ENCODE measurements around the gene CKB. TPM values are rescaled to one million over a fixed set of nuclear protein-coding genes. Genes with fewer than 3 reads are reported as not detected.

CKB gene
- total RNA-seq, 2 experiments from 2014 or later, result 2.2 to 2.7 TPM

GRCh38 chr14:103547941-103548462, 25.4 kb upstream of the CKB start:
- ChIA-PET POLR2A (no interaction called here), CTCF (interaction anchor here (1.2 to 3.7 kb wide), 3 partner anchors 29 to 51 kb away, joined by 4 to 18 read pairs (median 14); no protein-coding TSS in a partner anchor)
- no peaks in the 10 kb centered on the region for H3K4me1 Mint-ChIP-seq (ENCODE audit: low read depth)
- no peaks in the 10 kb centered on the region for H3K27me3 Mint-ChIP-seq (ENCODE audit: low read depth)
- H3K27ac Mint-ChIP-seq, result no peak overlapping the region
- no peak overlapping the region for H3K4me3 Mint-ChIP-seq
- DNase-seq (no peak), ATAC-seq (no peak)
- H3K9me3 Mint-ChIP-seq (ENCODE audit: insufficient read depth), result no peaks in the 10 kb centered on the region
- H3K36me3 Mint-ChIP-seq (ENCODE audit: low read depth), result no peaks in the 10 kb centered on the region

GRCh38 chr14:103547455-103547940, 24.9 kb upstream of the CKB start:
- CTCF ChIA-PET, result interaction anchor here (0.6 to 3.7 kb wide), 6 partner anchors 10 to 52 kb away, joined by 3 to 18 read pairs (median 4); no protein-coding TSS in a partner anchor
- no peaks in the 10 kb centered on the region for H3K27me3 Mint-ChIP-seq (ENCODE audit: low read depth)
- H3K9me3 Mint-ChIP-seq (ENCODE audit: insufficient read depth), result no peaks in the 10 kb centered on the region
- DNase-seq, result no peak
- no peak overlapping the region for H3K27ac Mint-ChIP-seq
- H3K4me1 Mint-ChIP-seq (ENCODE audit: low read depth), result no peaks in the 10 kb centered on the region
- H3K36me3 Mint-ChIP-seq (ENCODE audit: low read depth), result no peaks in the 10 kb centered on the region
- no peak overlapping the region for H3K4me3 Mint-ChIP-seq
- no peak for ATAC-seq
- POLR2A ChIA-PET, result no interaction called here

GRCh38 chr14:103546652-103547454, 24.2 kb upstream of the CKB start:
- Mint-ChIP-seq H3K4me3 (no peak overlapping the region), H3K27me3 (ENCODE audit: low read depth) (no peaks in the 10 kb centered on the region), H3K9me3 (ENCODE audit: insufficient read depth) (no peaks in the 10 kb centered on the region), H3K27ac (no peak overlapping the region), H3K36me3 (ENCODE audit: low read depth) (no peaks in the 10 kb centered on the region), H3K4me1 (ENCODE audit: low read depth) (no peaks in the 10 kb centered on the region)
- ChIA-PET CTCF (interaction anchor here (0.6 to 3.7 kb wide), 8 partner anchors 10 to 52 kb away, joined by 3 to 18 read pairs (median 4); no protein-coding TSS in a partner anchor), POLR2A (no interaction called here)
- DNase-seq (peak; percentile 83), ATAC-seq (peak; percentile 71)

- H3K4me3 Mint-ChIP-seq, result no peak overlapping the region
- no peaks in the 10 kb centered on the region for H3K36me3 Mint-ChIP-seq (ENCODE audit: low read depth)
- H3K4me1 Mint-ChIP-seq (ENCODE audit: low read depth), result no peaks in the 10 kb centered on the region
- H3K27me3 Mint-ChIP-seq (ENCODE audit: low read depth), result no peaks in the 10 kb centered on the region
- no peak overlapping the region for H3K27ac Mint-ChIP-seq
- H3K9me3 Mint-ChIP-seq (ENCODE audit: insufficient read depth), result no peaks in the 10 kb centered on the region
- ATAC-seq, result no peak
- ChIA-PET CTCF (interaction anchor here (0.6 to 3.7 kb wide), 3 partner anchors 25 to 47 kb away, joined by 3 to 18 read pairs (median 9); no protein-coding TSS in a partner anchor), POLR2A (interaction anchor here (1.4 kb wide), 1 partner anchor 9 kb away, joined by 5 read pairs; no protein-coding TSS in a partner anchor)
- DNase-seq, result no peak
Measured at GRCh38 chr14:103545915-103546651, 23.5 kb upstream of the CKB start.

- H3K4me3 Mint-ChIP-seq, result no peak overlapping the region
- DNase-seq (no peak), ATAC-seq (no peak)
- ChIA-PET POLR2A (interaction anchor here (1.4 kb wide), 1 partner anchor 9 kb away, joined by 5 read pairs; no protein-coding TSS in a partner anchor), CTCF (interaction anchor here (2.2 to 3.7 kb wide), 2 partner anchors 26 to 46 kb away, joined by 9 to 18 read pairs; no protein-coding TSS in a partner anchor)
- H3K9me3 Mint-ChIP-seq (ENCODE audit: insufficient read depth), result no peaks in the 10 kb centered on the region
- H3K27ac Mint-ChIP-seq, result no peak overlapping the region
- no peaks in the 10 kb centered on the region for H3K27me3 Mint-ChIP-seq (ENCODE audit: low read depth)
- no peaks in the 10 kb centered on the region for H3K4me1 Mint-ChIP-seq (ENCODE audit: low read depth)
- H3K36me3 Mint-ChIP-seq (ENCODE audit: low read depth), result no peaks in the 10 kb centered on the region
Measured at GRCh38 chr14:103545219-103545914, 22.7 kb upstream of the CKB start.

GRCh38 chr14:103544388-103545218, 22.0 kb upstream of the CKB start:
- no peak for ATAC-seq
- H3K27ac Mint-ChIP-seq, result no peak overlapping the region
- POLR2A ChIA-PET, result interaction anchor here (0.6 to 1.4 kb wide), 2 partner anchors 10 to 15 kb away, joined by 3 to 5 read pairs; no protein-coding TSS in a partner anchor
- no peak for DNase-seq
- no peaks in the 10 kb centered on the region for H3K36me3 Mint-ChIP-seq (ENCODE audit: low read depth)
- H3K4me1 Mint-ChIP-seq (ENCODE audit: low read depth), result no peaks in the 10 kb centered on the region
- no peak overlapping the region for H3K4me3 Mint-ChIP-seq
- CTCF ChIA-PET, result interaction anchor here (2.2 to 3.7 kb wide), 2 partner anchors 26 to 45 kb away, joined by 9 to 18 read pairs; no protein-coding TSS in a partner anchor
- H3K27me3 Mint-ChIP-seq (ENCODE audit: low read depth), result no peaks in the 10 kb centered on the region
- no peaks in the 10 kb centered on the region for H3K9me3 Mint-ChIP-seq (ENCODE audit: insufficient read depth)

GRCh38 chr14:103543721-103544387, 21.2 kb upstream of the CKB start:
- CTCF ChIA-PET, result interaction anchor here (1.3 to 3.7 kb wide), 2 partner anchors 25 to 44 kb away, joined by 3 to 18 read pairs; no protein-coding TSS in a partner anchor

GRCh38 chr14:103543140-103543539, 20.5 kb upstream of the CKB start:
- DNase-seq (no peak), ATAC-seq (no peak)
- no peak overlapping the region for H3K4me3 Mint-ChIP-seq
- H3K27me3 Mint-ChIP-seq (ENCODE audit: low read depth), result no peaks in the 10 kb centered on the region
- no peaks in the 10 kb centered on the region for H3K4me1 Mint-ChIP-seq (ENCODE audit: low read depth)
- CTCF ChIA-PET, result interaction anchor here (1.3 kb wide), 1 partner anchor 24 kb away, joined by 3 read pairs; no protein-coding TSS in a partner anchor
- POLR2A ChIA-PET, result no interaction called here
- no peaks in the 10 kb centered on the region for H3K36me3 Mint-ChIP-seq (ENCODE audit: low read depth)
- no peak overlapping the region for H3K27ac Mint-ChIP-seq
- H3K9me3 Mint-ChIP-seq (ENCODE audit: insufficient read depth), result no peaks in the 10 kb centered on the region

More at GRCh38 chr14:103543721-103544387, 21.2 kb upstream of the CKB start:
- Mint-ChIP-seq H3K4me1 (ENCODE audit: low read depth) (no peaks in the 10 kb centered on the region), H3K4me3 (no peak overlapping the region), H3K36me3 (ENCODE audit: low read depth) (no peaks in the 10 kb centered on the region), H3K27me3 (ENCODE audit: low read depth) (no peaks in the 10 kb centered on the region), H3K27ac (no peak overlapping the region), H3K9me3 (ENCODE audit: insufficient read depth) (no peaks in the 10 kb centered on the region)
- POLR2A ChIA-PET, result interaction anchor here (0.6 kb wide), 1 partner anchor 14 kb away, joined by 3 read pairs; no protein-coding TSS in a partner anchor
- ATAC-seq (no peak), DNase-seq (no peak)

GRCh38 chr14:103542605-103543088, 20.0 kb upstream of the CKB start:
- ChIA-PET POLR2A (no interaction called here), CTCF (interaction anchor here (1.3 kb wide), 1 partner anchor 24 kb away, joined by 3 read pairs; no protein-coding TSS in a partner anchor)
- Mint-ChIP-seq H3K27me3 (ENCODE audit: low read depth) (no peaks in the 10 kb centered on the region), H3K27ac (no peak overlapping the region), H3K4me3 (no peak overlapping the region), H3K36me3 (ENCODE audit: low read depth) (no peaks in the 10 kb centered on the region), H3K4me1 (ENCODE audit: low read depth) (no peaks in the 10 kb centered on the region), H3K9me3 (ENCODE audit: insufficient read depth) (no peaks in the 10 kb centered on the region)
- DNase-seq (no peak), ATAC-seq (no peak)

Measured in activated CD8-positive, alpha-beta T cell treated with anti-CD3 and anti-CD28 coated beads, Interleukin-2, amount 10 ng/mL, durations not matched to agents 7 days and 5 days (primary cell).